ENCODE measurements around the gene THEMIS.

The THEMIS gene

DNA sequence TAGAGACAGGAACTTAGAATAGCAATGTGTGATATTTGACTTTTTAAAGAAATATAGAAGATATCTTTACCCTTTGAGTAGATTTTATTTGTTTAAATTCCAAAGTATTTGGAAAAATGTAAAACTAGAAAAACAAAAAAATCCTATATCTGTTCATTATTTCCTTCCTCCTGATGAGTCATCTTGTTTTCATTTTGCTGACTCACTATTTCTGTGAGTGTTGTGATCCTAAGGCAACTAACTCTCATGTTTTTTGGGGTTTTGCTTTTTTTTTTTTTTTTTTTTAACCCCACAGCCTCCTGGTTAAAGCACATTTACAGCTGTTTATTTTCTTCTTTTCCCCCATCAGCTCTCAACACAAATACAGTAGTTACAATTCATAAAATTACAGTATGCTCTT lies 37.8 kb upstream of the THEMIS start:
- no peak for DNase-seq (ENCODE audit: low spot score)
- ChIA-PET CTCF (no interaction called here), POLR2A (ENCODE audit: low non-redundant PET) (no interaction called here)
- TF ChIP-seq, protein P1, sequence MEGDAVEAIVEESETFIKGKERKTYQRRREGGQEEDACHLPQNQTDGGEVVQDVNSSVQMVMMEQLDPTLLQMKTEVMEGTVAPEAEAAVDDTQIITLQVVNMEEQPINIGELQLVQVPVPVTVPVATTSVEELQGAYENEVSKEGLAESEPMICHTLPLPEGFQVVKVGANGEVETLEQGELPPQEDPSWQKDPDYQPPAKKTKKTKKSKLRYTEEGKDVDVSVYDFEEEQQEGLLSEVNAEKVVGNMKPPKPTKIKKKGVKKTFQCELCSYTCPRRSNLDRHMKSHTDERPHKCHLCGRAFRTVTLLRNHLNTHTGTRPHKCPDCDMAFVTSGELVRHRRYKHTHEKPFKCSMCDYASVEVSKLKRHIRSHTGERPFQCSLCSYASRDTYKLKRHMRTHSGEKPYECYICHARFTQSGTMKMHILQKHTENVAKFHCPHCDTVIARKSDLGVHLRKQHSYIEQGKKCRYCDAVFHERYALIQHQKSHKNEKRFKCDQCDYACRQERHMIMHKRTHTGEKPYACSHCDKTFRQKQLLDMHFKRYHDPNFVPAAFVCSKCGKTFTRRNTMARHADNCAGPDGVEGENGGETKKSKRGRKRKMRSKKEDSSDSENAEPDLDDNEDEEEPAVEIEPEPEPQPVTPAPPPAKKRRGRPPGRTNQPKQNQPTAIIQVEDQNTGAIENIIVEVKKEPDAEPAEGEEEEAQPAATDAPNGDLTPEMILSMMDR (conservative IDR thresholded peaks at IDR 0.05; ENCODE audit: low read depth) = no peak
- no peak overlapping the region for H3K27ac ChIP-seq

DNA sequence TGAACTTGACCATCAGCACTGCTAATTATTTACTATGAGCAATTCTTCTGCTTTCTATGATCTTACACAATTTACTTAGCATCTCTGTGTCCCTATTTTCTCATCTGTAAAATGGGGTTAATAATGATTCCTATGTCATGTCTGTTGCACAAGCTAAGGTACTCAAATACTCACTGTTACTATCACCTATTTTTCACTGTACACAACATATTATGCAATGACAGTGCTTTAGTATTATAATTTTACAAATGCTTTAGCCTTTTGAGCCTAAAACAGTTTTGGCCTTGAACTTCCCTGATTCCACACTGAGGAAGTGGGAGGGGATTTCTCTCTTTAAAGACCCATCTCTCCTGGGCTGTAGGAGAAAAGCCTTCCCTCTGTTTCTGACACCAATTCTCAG lies 36.9 kb upstream of the THEMIS start:
- H3K27ac ChIP-seq = no peak overlapping the region
- DNase-seq (ENCODE audit: low spot score) = no peak
- ChIA-PET CTCF (no interaction called here), POLR2A (ENCODE audit: low non-redundant PET) (no interaction called here)
- TF ChIP-seq, protein P1 (conservative IDR thresholded peaks at IDR 0.05; ENCODE audit: low read depth) = no peak

DNA sequence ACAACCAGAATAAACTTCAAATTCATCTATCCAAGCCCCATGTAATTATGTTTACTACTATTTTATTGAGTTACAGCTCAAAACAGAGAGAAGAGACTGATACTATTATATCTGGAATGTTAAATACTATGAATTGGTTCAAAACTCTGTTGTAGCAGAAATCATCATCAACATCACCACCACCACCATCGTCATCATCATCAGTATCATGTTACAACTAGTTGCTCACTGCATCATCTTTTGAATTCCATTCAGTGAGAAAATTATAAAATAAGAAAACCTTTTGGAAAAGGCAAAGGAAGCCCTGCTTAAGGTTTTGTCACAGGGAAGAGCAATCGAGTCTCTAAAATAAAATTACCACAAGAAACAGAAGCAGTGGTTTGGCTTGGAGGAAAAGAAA lies 36.2 kb upstream of the THEMIS start:
- ChIA-PET CTCF (no interaction called here), POLR2A (ENCODE audit: low non-redundant PET) (no interaction called here)
- TF ChIP-seq, protein P1 (conservative IDR thresholded peaks at IDR 0.05; ENCODE audit: low read depth) = no peak
- H3K27ac ChIP-seq = no peak overlapping the region
- DNase-seq (ENCODE audit: low spot score) = no peak

DNA sequence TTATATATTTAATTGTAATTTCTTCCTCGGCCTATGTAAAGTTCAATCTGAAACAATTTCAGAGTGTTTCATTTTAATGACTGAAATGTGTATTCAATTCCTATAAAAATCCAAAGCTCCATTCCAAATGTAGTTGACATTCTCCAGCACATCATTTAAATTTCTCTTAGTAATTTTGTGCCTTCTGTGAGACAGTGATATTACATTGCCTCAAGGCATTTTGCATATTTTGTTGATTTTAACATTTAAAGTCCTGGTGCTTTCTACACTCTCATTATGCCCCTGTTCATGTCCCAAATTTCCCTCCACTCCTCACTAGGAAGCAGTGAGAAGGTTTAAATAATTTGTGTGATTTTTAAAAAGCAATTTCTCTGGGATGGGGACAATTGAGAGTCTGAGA lies 34.1 kb upstream of the THEMIS start:
- CTCF ChIA-PET = interaction anchor here (0.8 kb wide), 1 partner anchor 316 kb away, joined by 4 read pairs; no protein-coding TSS in a partner anchor
- POLR2A ChIA-PET (ENCODE audit: low non-redundant PET) = no interaction called here
- no peak overlapping the region for H3K27ac ChIP-seq
- DNase-seq (ENCODE audit: low spot score) = no peak
- TF ChIP-seq, protein P1 (conservative IDR thresholded peaks at IDR 0.05; ENCODE audit: low read depth) = no peak

DNA sequence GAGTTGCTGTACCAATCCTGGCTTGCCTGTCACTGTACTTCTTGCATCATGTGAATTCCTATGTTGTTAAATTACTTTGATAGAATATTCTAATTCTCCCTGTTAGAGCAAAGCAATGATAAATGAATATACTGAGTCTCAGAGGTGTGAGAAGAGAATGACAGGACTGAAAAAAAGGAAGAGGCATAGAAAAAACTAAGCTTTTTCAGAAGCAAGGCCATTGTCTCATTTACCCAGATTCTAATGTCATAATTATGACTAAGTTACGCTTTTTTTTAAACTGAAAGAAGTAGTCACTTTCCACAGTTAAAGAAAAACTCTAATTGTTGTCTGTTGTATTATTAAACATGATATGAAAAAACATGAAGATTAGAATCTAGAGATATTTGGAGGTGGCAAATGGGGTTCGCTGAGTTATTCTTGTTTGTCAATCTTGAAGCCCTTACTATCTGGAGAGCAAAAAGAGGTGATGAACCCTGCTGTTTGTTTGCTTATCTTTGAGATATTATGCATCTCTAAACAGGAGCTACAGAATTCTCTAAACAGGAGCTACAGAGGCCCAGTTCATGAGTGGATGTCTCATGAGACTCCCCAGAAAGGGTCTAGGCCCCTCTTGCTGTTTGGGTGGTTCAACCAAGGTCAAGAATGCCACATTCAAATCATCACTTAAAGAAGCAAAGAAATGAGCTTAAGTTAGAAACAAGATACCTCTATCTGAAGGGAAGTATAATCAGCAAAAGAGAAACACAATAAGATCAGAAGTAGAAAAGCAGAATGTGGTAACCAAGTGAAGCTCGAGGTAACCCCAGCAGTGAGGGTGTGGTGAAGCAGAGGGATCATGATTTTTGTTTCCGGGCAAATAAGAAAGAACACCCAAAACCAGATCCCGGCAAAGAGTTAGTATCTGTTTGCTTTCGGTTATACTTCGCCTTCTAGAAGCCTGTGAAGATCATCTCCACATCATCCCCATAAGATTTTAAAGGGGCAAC lies 33.3 kb upstream of the THEMIS start:
- ChIA-PET CTCF (interaction anchor here (0.8 kb wide), 1 partner anchor 317 kb away, joined by 4 read pairs; no protein-coding TSS in a partner anchor), POLR2A (ENCODE audit: low non-redundant PET) (no interaction called here)
- no peak for DNase-seq (ENCODE audit: low spot score)
- H3K27ac ChIP-seq = no peak overlapping the region
- TF ChIP-seq, protein P1 (conservative IDR thresholded peaks at IDR 0.05; ENCODE audit: low read depth) = no peak

DNA sequence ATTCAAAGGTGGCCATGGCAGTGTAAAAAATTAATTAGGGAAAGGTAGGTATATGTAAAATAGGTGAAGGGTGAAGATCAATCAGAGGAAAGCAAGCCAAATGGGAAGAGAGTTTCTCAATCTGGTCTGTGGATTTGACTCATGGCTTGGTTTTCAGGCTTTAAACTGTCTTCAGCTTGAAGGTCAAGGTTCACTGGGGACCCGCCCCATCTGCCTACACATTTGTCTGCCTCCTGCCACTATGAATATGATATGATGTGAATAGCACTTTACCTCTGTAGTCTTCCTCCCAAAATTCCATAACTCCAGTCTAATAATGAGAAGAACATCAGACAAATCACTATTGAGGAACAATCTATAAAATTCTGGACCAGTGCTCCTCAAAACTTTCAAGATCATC lies 32.3 kb upstream of the THEMIS start:
- TF ChIP-seq, protein P1 (conservative IDR thresholded peaks at IDR 0.05; ENCODE audit: low read depth) = no peak
- CTCF ChIA-PET = no interaction called here
- no peak overlapping the region for H3K27ac ChIP-seq
- POLR2A ChIA-PET (ENCODE audit: low non-redundant PET) = no interaction called here
- no peak for DNase-seq (ENCODE audit: low spot score)
